Retinal pigment epithelial cell (primary cell): Measurements from ENCODE around the gene LPAR4.
A peak's percentile ranks its signal among the peaks of the same experiment; 100 is the strongest.

Experiments
- DNase-seq: peaks from one replicate; pipeline ENCODE4 v3.0.0-alpha.2; 2010; ENCODE audit warnings: low read depth
- H3K4me3 ChIP-seq: 2 replicates; pipeline ENCODE4 v1.5.1; 2011; ENCODE audit warnings: mild to moderate bottlenecking, low read length, control low read depth, moderate library complexity
- CTCF ChIP-seq: conservative IDR thresholded peaks from 2 replicates; pipeline ENCODE4 v1.5.1; 2011; ENCODE audit warnings: low read depth, low read length, control low read depth, inconsistent platforms

LPAR4 gene

GRCh38 chrX:78746496-78746895 is 1.0 kb upstream of the LPAR4 start:
- DNase-seq = no peak
- H3K4me3 ChIP-seq = no peak overlapping the region
- TF ChIP-seq CTCF = no peak

- H3K4me3 ChIP-seq = peak overlapping the region; percentile 40
- TF ChIP-seq CTCF = no peak
- DNase-seq = no peak
Observed at GRCh38 chrX:78747971-78748370, 451 bp downstream of the LPAR4 start.

- TF ChIP-seq CTCF = no peak
- no peak for DNase-seq
- H3K4me3 ChIP-seq = no peak overlapping the region
Observed at GRCh38 chrX:78748846-78749245, 1.3 kb downstream of the LPAR4 start.

GRCh38 chrX:78753571-78753970 is 6.1 kb downstream of the LPAR4 start:
- no peak for TF ChIP-seq CTCF
- no peak overlapping the region for H3K4me3 ChIP-seq
- no peak for DNase-seq

GRCh38 chrX:78754917-78755316 is 7.4 kb downstream of the LPAR4 start:
- DNase-seq = no peak
- no peak overlapping the region for H3K4me3 ChIP-seq
- TF ChIP-seq CTCF = no peak

GRCh38 chrX:78759081-78759480 is 11.6 kb downstream of the LPAR4 start:
- no peak for DNase-seq
- TF ChIP-seq CTCF = no peak
- H3K4me3 ChIP-seq = no peak overlapping the region

- no peak for TF ChIP-seq CTCF
- DNase-seq = no peak
- H3K4me3 ChIP-seq = no peak overlapping the region
Observed at GRCh38 chrX:78769101-78769755, 21.7 kb downstream of the LPAR4 start.
